ENCODE measurements around the gene WFS1. TPM values are rescaled to one million over a fixed set of nuclear protein-coding genes. Genes with fewer than 3 reads are reported as not detected.

The WFS1 gene
- total and polyA plus RNA-seq, 4 donors = 11.9 to 66.1 (median 53.1) TPM

DNA sequence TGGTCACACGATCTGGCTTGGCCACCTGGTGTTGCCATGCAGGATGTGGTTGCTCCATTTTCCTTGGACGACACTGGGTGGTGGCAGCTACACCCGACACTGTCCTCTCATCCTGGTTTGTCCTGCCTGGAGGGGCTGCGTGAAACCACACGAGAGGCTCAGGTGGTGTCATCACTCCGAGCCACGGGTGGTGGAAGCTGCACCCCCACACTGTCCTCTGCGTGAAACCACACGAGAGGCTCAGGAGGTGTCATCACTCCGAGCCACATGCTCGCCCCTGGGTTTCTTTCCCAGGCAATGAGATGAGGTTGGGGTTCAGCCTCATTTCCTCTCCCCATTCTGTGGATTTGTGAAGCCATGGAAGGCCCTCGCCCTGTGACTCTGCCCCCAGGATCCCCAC is 34.3 kb downstream of the WFS1 start:
- Histone ChIP-seq H3K9me3 (ENCODE audit: control insufficient read depth, low read length) (no peaks in the 10 kb centered on the region), H3K27me3 (ENCODE audit: control insufficient read depth in 1 of 2, insufficient read depth in 2 of 2, low read length in 1 of 2) (no peaks in the 10 kb centered on the region), H3K4me3 (ENCODE audit: low read length in 2 of 2) (no peak overlapping the region), H3K27ac (ENCODE audit: low read depth in 1 of 2, low read length in 2 of 2) (no peak overlapping the region), H3K36me3 (ENCODE audit: control insufficient read depth in 1 of 2, insufficient read depth in 2 of 2, low read length in 1 of 2) (peaks cover 0 to 22% of the 10 kb centered on the region in 2 donors), H3K4me1 (ENCODE audit: control insufficient read depth in 1 of 2, insufficient read depth in 2 of 2, low read length in 2 of 2) (no peaks in the 10 kb centered on the region)
- DNase-seq = no peak
- intact Hi-C loops (cut with DNase I) = no loop called here
- no peak for ATAC-seq (ENCODE audit: low FRiP score)
- WGBS, 2 donors = 88 to 90% methylated on average over 12 of the region's 12 CpGs

DNA sequence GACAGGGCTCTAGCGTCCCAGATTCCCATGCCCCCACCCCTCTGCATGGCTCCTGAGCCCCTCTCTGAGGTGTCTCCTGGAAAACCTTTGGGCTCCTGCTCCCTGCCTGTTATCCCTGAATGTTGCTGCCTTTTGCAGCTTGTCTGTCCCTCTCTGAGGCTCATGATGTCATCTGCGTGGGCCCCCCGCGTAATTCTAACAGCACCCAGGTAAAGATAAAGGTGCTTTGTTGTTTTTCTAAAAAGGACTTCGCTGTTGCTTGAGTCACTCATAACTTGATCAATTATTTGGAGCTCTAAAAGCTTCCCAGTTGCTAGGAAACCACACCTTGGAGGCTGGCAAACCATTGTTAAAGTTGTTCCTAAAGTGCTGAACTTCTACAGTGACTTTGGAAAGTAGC is 36.6 kb downstream of the WFS1 start:
- no peaks in the 10 kb centered on the region for H3K27me3 ChIP-seq (ENCODE audit: control insufficient read depth in 1 of 2, insufficient read depth in 2 of 2, low read length in 1 of 2)
- DNase-seq (no peak), ATAC-seq (ENCODE audit: low FRiP score) (no peak)
- no peaks in the 10 kb centered on the region for H3K4me1 ChIP-seq (ENCODE audit: control insufficient read depth in 1 of 2, insufficient read depth in 2 of 2, low read length in 2 of 2)
- peaks cover 0 to 13% of the 10 kb centered on the region in 2 donors for H3K36me3 ChIP-seq (ENCODE audit: control insufficient read depth in 1 of 2, insufficient read depth in 2 of 2, low read length in 1 of 2)
- H3K4me3 ChIP-seq (ENCODE audit: low read length in 2 of 2) = no peak overlapping the region
- intact Hi-C loops (cut with DNase I) = no loop called here
- WGBS, 2 donors = 88 to 92% methylated on average over 5 of the region's 5 CpGs
- H3K9me3 ChIP-seq (ENCODE audit: control insufficient read depth, low read length) = no peaks in the 10 kb centered on the region
- no peak overlapping the region for H3K27ac ChIP-seq (ENCODE audit: low read depth in 1 of 2, low read length in 2 of 2)

DNA sequence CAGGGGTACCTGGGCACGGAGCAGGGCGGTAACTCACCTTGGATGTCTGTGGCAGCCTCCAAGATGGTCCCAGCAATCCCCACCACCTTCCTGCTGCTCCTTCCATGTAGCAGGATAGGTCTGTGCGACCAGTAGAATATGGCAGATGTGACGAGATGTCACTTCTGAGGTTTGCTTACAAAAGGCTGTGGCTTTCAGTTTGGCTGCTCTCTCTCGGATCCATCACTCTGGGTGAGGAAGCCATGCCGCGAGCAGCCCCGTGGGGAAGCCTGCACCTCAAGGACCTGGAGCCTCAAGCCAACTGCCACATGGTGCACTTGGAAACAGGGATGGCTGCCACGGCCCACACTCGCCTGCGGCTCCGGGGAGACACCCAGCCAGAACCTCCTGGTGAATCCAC is 37.6 kb downstream of the WFS1 start:
- H3K4me1 ChIP-seq (ENCODE audit: control insufficient read depth in 1 of 2, insufficient read depth in 2 of 2, low read length in 2 of 2) = no peaks in the 10 kb centered on the region
- intact Hi-C loops (cut with DNase I) = no loop called here
- ATAC-seq (ENCODE audit: low FRiP score) = no peak
- H3K4me3 ChIP-seq (ENCODE audit: low read length in 2 of 2) = no peak overlapping the region
- H3K27me3 ChIP-seq (ENCODE audit: control insufficient read depth in 1 of 2, insufficient read depth in 2 of 2, low read length in 1 of 2) = no peaks in the 10 kb centered on the region
- H3K36me3 ChIP-seq (ENCODE audit: control insufficient read depth in 1 of 2, insufficient read depth in 2 of 2, low read length in 1 of 2) = peaks cover 0 to 4% of the 10 kb centered on the region in 2 donors
- peak in 1 of 2 donors; percentile 28 for DNase-seq
- no peak overlapping the region for H3K27ac ChIP-seq (ENCODE audit: low read depth in 1 of 2, low read length in 2 of 2)
- H3K9me3 ChIP-seq (ENCODE audit: control insufficient read depth, low read length) = no peaks in the 10 kb centered on the region
- 84 to 89% methylated on average over 12 of the region's 12 CpGs for WGBS, 2 donors

DNA sequence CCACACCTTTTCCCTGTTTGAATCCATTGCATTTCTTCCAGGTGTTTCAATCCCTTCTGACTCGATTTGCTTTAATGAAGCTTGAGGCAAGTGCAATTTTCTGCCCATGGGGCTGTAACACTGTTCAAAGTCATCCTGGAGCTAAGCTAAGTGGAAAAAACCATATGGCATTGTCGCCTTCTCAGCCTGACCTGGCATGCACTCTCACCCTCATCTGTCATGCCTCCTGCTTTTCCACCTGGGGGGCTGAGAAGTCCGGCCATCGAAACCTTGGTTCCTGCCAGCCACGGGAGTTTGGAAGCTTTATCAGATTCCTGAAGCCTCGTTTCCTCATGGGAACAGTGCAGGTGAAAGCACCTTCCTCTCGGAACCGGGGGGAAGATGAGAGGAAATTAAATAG is 38.2 kb downstream of the WFS1 start:
- intact Hi-C loops (cut with DNase I) = no loop called here
- WGBS, 2 donors = 84 to 88% methylated on average over 8 of the region's 8 CpGs

DNA sequence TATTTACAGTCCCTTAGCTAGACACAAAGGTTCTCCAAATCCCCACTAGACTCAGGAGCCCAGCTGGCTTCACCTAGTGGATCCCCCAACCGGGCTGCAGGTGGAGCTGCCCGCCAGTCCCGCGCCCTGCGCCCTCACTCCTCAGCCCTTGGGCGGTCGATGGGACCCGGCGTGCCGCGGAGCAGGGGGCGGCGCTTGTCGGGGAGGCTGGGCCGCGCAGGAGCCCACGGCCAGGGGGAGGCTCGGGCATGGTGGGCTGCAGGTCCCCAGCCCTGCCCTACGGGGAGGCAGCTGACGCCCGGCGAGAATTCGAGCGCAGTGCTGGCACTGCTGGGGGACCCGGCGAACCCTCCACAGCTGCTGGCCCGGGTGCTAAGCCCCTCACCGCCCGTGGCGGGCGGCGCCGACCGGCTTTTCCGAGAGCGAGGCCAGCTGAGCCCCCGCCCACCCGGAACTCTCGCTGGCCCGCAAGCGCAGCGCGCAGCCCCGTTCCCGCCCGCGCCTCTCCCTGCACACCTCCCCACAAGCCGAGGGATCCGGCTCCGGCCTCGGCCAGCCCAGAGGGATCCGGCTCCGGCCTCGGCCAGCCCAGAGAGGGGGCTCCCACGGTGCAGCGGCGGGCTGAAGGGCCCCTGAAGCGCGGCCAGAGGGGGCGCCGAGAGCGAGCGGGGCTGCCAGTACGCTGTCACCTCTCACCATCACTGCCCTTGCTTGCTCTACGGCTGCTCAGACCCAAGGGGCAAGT is 39.4 kb downstream of the WFS1 start:
- intact Hi-C loops (cut with DNase I) = no loop called here
- Histone ChIP-seq H3K27me3 (ENCODE audit: control insufficient read depth in 1 of 2, insufficient read depth in 2 of 2, low read length in 1 of 2) (no peaks in the 10 kb centered on the region), H3K9me3 (ENCODE audit: control insufficient read depth, low read length) (no peaks in the 10 kb centered on the region), H3K4me1 (ENCODE audit: control insufficient read depth in 1 of 2, insufficient read depth in 2 of 2, low read length in 2 of 2) (no peaks in the 10 kb centered on the region), H3K4me3 (ENCODE audit: low read length in 2 of 2) (peak overlapping the region in 1 of 2 donors; percentile 65), H3K36me3 (ENCODE audit: control insufficient read depth in 1 of 2, insufficient read depth in 2 of 2, low read length in 1 of 2) (peaks cover 0 to 2% of the 10 kb centered on the region in 2 donors), H3K27ac (ENCODE audit: low read depth in 1 of 2, low read length in 2 of 2) (no peak overlapping the region)
- ATAC-seq (ENCODE audit: low FRiP score) (peak; percentile 47), DNase-seq (no peak)
- WGBS, 2 donors = 3 to 5% methylated on average over 57 to 65 of the region's 65 CpGs

More for the DNA sequence above, 38.2 kb downstream of the WFS1 start:
- Histone ChIP-seq H3K36me3 (ENCODE audit: control insufficient read depth in 1 of 2, insufficient read depth in 2 of 2, low read length in 1 of 2) (peaks cover 0 to 2% of the 10 kb centered on the region in 2 donors), H3K27ac (ENCODE audit: low read depth in 1 of 2, low read length in 2 of 2) (no peak overlapping the region), H3K27me3 (ENCODE audit: control insufficient read depth in 1 of 2, insufficient read depth in 2 of 2, low read length in 1 of 2) (no peaks in the 10 kb centered on the region), H3K4me3 (ENCODE audit: low read length in 2 of 2) (no peak overlapping the region), H3K4me1 (ENCODE audit: control insufficient read depth in 1 of 2, insufficient read depth in 2 of 2, low read length in 2 of 2) (no peaks in the 10 kb centered on the region), H3K9me3 (ENCODE audit: control insufficient read depth, low read length) (no peaks in the 10 kb centered on the region)
- ATAC-seq (ENCODE audit: low FRiP score) (no peak), DNase-seq (no peak)

DNA sequence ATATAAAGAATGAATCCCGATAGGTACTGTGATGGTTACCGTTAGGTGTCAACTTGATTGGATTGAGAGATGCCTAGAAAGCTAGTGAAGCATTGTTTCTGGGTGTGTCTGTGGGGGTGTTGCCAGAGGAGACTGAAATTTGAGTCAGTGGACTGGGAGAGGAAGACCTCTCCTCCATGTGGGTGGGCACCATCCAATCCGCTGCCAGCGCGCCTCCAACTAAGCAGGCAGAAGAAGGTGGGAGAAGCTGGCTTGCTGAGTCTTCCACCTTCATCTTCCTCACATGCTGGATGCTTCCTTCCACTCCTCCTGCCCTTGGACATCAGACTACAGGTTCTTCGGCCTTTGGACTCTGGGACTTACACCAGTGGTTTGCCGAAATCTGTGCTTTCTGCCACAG is 40.1 kb downstream of the WFS1 start:
- H3K36me3 ChIP-seq (ENCODE audit: control insufficient read depth in 1 of 2, insufficient read depth in 2 of 2, low read length in 1 of 2) = no peaks in the 10 kb centered on the region
- H3K9me3 ChIP-seq (ENCODE audit: control insufficient read depth, low read length) = no peaks in the 10 kb centered on the region
- intact Hi-C loops (cut with DNase I) = no loop called here
- DNase-seq (no peak), ATAC-seq (ENCODE audit: low FRiP score) (no peak)
- no peaks in the 10 kb centered on the region for H3K4me1 ChIP-seq (ENCODE audit: control insufficient read depth in 1 of 2, insufficient read depth in 2 of 2, low read length in 2 of 2)
- no peak overlapping the region for H3K27ac ChIP-seq (ENCODE audit: low read depth in 1 of 2, low read length in 2 of 2)
- H3K27me3 ChIP-seq (ENCODE audit: control insufficient read depth in 1 of 2, insufficient read depth in 2 of 2, low read length in 1 of 2) = no peaks in the 10 kb centered on the region
- no peak overlapping the region for H3K4me3 ChIP-seq (ENCODE audit: low read length in 2 of 2)
- WGBS, 2 donors = 93 to 94% methylated on average over 7 of the region's 7 CpGs

DNA sequence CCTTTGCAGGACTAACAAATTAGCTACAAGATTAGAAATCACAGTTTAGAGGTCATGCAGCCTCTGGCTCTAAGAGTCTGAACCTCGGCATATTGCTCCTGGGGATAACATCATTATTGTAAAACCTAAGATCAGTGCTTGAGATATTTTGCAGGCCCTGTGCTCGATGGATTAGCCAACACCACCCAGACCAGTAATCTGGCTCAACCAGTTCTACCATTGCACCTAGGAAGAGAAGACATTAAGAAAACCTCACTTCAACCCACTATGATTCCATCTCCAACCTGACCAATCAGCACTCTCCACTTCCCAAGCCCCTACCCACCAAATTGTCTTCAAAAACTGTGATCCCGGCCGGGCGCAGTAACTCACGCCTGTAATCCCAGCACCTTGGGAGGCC is 43.6 kb downstream of the WFS1 start:
- DNase-seq (no peak), ATAC-seq (ENCODE audit: low FRiP score) (no peak)
- no peaks in the 10 kb centered on the region for H3K9me3 ChIP-seq (ENCODE audit: control insufficient read depth, low read length)
- no peak overlapping the region for H3K4me3 ChIP-seq (ENCODE audit: low read length in 2 of 2)
- intact Hi-C loops (cut with DNase I) = no loop called here
- no peaks in the 10 kb centered on the region for H3K27me3 ChIP-seq (ENCODE audit: control insufficient read depth in 1 of 2, insufficient read depth in 2 of 2, low read length in 1 of 2)
- no peaks in the 10 kb centered on the region for H3K4me1 ChIP-seq (ENCODE audit: control insufficient read depth in 1 of 2, insufficient read depth in 2 of 2, low read length in 2 of 2)
- H3K27ac ChIP-seq (ENCODE audit: low read depth in 1 of 2, low read length in 2 of 2) = no peak overlapping the region
- H3K36me3 ChIP-seq (ENCODE audit: control insufficient read depth in 1 of 2, insufficient read depth in 2 of 2, low read length in 1 of 2) = no peaks in the 10 kb centered on the region
- 80 to 87% methylated on average over 6 of the region's 6 CpGs for WGBS, 2 donors

DNA sequence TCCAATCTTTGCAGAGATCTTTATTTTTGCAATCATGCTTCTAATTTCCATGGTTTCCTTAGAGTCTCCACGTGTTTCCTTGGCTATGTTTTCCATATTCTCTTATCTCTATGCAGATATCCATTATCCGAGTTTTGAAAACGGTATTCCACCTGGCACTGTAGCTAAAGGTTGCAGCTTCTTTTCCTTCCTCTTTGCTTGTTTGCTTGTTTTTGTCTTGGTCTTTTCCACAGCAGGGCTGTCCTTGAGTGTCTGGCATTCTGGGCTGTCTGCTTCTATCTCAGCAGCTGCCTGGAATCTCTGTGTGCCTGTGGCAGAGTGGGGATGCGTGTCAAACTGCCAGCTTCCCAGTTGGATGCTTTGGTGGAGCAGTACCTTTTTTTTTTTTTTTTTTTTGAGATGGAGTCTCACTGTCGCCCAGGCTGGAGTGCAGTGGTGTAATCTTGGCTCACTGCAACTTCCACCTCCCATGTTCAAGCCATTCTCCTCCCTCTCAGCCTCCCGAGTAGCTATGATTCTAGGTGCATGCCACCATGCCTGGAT is 46.9 kb downstream of the WFS1 start:
- Histone ChIP-seq H3K9me3 (ENCODE audit: control insufficient read depth, low read length) (peaks cover 2% of the 10 kb centered on the region), H3K4me3 (ENCODE audit: low read length in 2 of 2) (no peak overlapping the region), H3K27ac (ENCODE audit: low read depth in 1 of 2, low read length in 2 of 2) (no peak overlapping the region), H3K4me1 (ENCODE audit: control insufficient read depth in 1 of 2, insufficient read depth in 2 of 2, low read length in 2 of 2) (no peaks in the 10 kb centered on the region), H3K27me3 (ENCODE audit: control insufficient read depth in 1 of 2, insufficient read depth in 2 of 2, low read length in 1 of 2) (no peaks in the 10 kb centered on the region), H3K36me3 (ENCODE audit: control insufficient read depth in 1 of 2, insufficient read depth in 2 of 2, low read length in 1 of 2) (no peaks in the 10 kb centered on the region)
- 66 to 77% methylated on average over 6 of the region's 6 CpGs for WGBS, 2 donors
- intact Hi-C loops (cut with DNase I) = no loop called here
- ATAC-seq (ENCODE audit: low FRiP score) = no peak
- no peak for DNase-seq

DNA sequence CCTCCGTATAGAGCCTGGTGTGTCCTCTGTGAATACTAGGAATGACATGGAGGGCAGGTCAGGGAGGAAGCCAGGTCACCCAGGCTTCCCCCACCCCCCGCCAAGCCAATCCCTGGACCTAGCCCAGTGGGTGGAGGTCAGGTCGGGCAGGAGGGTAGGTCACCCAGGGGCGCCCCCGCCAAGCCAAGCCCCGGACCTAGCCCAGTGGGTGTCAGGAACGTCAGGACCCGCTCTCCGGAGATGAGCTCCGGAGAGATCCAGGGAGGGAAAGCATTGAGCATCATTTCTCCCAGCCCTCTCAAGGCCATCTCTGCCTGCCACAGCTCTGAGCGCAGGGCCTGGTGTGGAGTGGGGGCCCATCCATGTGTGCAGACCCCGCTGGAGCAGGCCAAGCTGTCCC is 48.6 kb downstream of the WFS1 start:
- no peaks in the 10 kb centered on the region for H3K27me3 ChIP-seq (ENCODE audit: control insufficient read depth in 1 of 2, insufficient read depth in 2 of 2, low read length in 1 of 2)
- no peaks in the 10 kb centered on the region for H3K4me1 ChIP-seq (ENCODE audit: control insufficient read depth in 1 of 2, insufficient read depth in 2 of 2, low read length in 2 of 2)
- no peaks in the 10 kb centered on the region for H3K36me3 ChIP-seq (ENCODE audit: control insufficient read depth in 1 of 2, insufficient read depth in 2 of 2, low read length in 1 of 2)
- no peak overlapping the region for H3K4me3 ChIP-seq (ENCODE audit: low read length in 2 of 2)
- WGBS, 2 donors = 89 to 92% methylated on average over 12 of the region's 12 CpGs
- intact Hi-C loops (cut with DNase I) = no loop called here
- H3K27ac ChIP-seq (ENCODE audit: low read depth in 1 of 2, low read length in 2 of 2) = no peak overlapping the region
- H3K9me3 ChIP-seq (ENCODE audit: control insufficient read depth, low read length) = peaks cover 2% of the 10 kb centered on the region
- DNase-seq (no peak), ATAC-seq (ENCODE audit: low FRiP score) (no peak)

Data from aorta (tissue), 5 donors.